Fibroblast of mammary gland (primary cell): ENCODE measurements around the gene GNAQ.
A peak's percentile ranks its signal among the peaks of the same experiment; 100 is the strongest.

Experiments used
- DNase-seq: peaks from one replicate; pipeline ENCODE4 v3.0.0-alpha.2; 2010; ENCODE audit warnings: low read depth
- H3K4me3 ChIP-seq: 2 replicates; pipeline ENCODE4 v1.5.1; 2011; ENCODE audit warnings: low read depth, mild to moderate bottlenecking, low read length, moderate library complexity; ENCODE audit not compliant: control insufficient read depth
- TF ChIP-seq, protein P1 (sequence below): conservative IDR thresholded peaks from 2 replicates; pipeline ENCODE4 v1.5.1; 2011; ENCODE audit warnings: low read depth, low read length, inconsistent platforms; ENCODE audit not compliant: control insufficient read depth, insufficient read depth

The GNAQ gene

DNA sequence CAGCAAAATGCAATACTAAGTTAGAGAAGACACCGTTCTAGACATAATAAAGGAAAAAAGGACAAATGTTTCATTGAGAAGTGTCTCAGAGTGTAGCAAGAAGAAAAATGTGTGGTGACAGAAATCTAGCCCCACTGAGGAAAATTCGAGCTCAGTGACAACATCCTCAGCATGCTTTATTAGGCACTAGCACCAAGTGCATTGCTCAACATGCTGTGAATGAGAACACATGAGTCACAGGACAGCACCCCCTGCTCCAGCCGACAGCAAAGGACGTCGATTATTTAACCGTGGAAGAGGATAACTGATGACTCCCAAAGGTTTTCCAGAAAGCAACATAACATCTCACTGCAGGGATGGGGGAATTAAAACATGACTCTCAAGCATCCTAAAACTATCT is 182.7 kb downstream of the GNAQ start:
- no peak overlapping the region for H3K4me3 ChIP-seq
- peak; percentile 95 for DNase-seq
- TF ChIP-seq, protein P1, sequence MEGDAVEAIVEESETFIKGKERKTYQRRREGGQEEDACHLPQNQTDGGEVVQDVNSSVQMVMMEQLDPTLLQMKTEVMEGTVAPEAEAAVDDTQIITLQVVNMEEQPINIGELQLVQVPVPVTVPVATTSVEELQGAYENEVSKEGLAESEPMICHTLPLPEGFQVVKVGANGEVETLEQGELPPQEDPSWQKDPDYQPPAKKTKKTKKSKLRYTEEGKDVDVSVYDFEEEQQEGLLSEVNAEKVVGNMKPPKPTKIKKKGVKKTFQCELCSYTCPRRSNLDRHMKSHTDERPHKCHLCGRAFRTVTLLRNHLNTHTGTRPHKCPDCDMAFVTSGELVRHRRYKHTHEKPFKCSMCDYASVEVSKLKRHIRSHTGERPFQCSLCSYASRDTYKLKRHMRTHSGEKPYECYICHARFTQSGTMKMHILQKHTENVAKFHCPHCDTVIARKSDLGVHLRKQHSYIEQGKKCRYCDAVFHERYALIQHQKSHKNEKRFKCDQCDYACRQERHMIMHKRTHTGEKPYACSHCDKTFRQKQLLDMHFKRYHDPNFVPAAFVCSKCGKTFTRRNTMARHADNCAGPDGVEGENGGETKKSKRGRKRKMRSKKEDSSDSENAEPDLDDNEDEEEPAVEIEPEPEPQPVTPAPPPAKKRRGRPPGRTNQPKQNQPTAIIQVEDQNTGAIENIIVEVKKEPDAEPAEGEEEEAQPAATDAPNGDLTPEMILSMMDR = no peak

DNA sequence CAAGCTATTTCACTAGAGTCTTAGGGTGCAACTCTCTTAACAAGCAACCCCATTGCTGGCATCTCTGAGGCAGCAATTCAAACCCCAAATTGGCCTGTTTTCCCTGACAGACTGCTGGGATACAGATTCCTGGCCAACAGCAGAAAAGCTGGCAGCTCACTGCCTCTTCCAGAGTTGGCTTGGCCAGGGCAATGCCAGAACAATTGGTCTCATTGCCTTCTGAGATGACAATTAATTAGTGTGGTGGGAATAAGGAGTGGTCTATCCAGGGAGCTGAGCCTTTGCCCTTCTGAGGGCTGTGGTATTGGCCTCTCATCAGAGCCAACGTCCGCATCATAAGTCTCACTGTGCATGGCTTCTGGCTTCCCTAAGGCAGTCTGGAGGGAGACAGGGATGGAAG is 183.2 kb downstream of the GNAQ start:
- no peak for DNase-seq

DNA sequence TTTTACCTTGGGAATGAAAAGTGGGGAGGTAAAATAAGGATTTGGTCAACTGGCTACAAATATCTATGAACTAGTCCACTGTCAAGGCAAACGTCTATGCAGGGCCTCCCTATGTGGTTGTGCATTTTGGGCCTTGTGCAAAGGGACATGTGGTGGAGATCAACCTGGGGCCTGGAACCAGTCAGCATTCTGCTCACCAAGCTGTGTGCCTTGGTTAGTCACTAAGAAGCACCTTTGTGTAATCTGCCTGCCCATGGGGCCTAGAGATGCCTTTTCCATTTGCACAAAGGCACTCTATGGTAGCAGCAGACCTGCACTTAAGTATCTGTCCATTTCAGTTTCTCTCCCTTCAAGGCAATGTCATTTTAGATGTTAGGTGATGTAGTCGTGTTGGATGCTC is 184.0 kb downstream of the GNAQ start:
- DNase-seq = no peak
- no peak overlapping the region for H3K4me3 ChIP-seq
- TF ChIP-seq, protein P1 = no peak

More for the DNA sequence above, 183.2 kb downstream of the GNAQ start:
- H3K4me3 ChIP-seq = no peak overlapping the region
- TF ChIP-seq, protein P1 = no peak

DNA sequence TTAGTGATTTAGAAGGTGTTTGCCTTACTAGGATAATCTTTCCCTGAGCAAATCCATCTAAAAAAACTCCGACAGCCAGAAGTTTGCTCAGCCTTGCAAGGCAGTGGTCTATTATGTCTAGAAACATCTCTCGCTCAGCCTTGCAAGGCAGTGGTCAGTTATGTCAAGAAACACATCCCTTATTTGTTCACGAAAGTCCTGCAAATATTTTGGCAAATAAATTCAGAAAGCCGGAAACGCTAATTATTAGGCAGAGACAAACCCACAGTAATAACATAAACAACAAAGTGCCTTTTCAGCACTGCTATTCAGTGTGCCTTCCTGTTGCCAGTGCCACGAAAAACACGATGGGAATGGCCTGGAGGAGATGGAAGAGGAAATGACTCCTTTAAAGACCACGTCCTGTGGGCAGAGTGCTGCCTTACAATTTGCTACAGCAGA is 184.5 kb downstream of the GNAQ start:
- peak; percentile 26 for DNase-seq
- no peak overlapping the region for H3K4me3 ChIP-seq
- TF ChIP-seq, protein P1 = no peak

DNA sequence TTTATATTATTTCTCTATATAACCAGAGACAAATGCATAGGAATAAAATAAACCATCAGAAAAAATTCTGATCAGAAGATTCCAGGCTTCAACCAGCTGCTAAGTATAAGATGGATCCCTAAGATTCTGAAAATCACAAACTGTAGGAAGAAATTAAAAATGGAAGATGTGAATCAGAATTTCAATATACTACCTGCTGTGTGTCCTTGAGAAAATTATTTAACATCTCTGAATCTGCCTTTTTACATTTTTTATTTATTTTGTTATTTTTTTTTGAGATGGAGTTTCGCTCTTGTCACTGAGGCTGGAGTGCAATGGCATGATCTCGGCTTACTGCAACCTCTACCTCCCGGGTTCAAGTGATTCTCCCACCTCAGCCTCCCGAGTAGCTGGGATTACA is 187.2 kb downstream of the GNAQ start:
- TF ChIP-seq, protein P1 = no peak
- no peak for DNase-seq
- no peak overlapping the region for H3K4me3 ChIP-seq

DNA sequence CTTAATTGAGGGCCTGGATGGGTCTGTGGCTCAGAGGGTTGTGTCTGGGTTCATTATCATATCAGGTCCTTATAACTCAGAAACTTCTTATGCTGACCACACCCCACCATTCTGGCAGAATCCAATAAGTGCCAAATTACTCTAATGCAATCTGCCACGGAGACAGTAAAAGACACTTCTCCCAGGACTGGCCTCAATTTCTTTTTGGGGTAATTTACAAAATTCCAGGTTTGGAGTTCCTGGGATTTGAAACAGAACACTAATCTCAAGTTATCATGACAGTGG is 187.8 kb downstream of the GNAQ start:
- no peak for DNase-seq
- H3K4me3 ChIP-seq = no peak overlapping the region
- TF ChIP-seq, protein P1 = no peak
